HG02885 (cell line): ENCODE data around the gene GNAL.
"Not testable (repeated sequence)": the region's sequence is repeated elsewhere in the genome, so short reads cannot be mapped to it uniquely, and the experiment has no call there.

Experiments used
- ATAC-seq: cut with Tn5 transposase; IDR thresholded peaks from one replicate; pipeline ENCODE4 v1.9.1; 2021; ENCODE audit warnings: mild to moderate bottlenecking; ENCODE audit not compliant: unreplicated experiment, poor library complexity

GNAL gene

DNA sequence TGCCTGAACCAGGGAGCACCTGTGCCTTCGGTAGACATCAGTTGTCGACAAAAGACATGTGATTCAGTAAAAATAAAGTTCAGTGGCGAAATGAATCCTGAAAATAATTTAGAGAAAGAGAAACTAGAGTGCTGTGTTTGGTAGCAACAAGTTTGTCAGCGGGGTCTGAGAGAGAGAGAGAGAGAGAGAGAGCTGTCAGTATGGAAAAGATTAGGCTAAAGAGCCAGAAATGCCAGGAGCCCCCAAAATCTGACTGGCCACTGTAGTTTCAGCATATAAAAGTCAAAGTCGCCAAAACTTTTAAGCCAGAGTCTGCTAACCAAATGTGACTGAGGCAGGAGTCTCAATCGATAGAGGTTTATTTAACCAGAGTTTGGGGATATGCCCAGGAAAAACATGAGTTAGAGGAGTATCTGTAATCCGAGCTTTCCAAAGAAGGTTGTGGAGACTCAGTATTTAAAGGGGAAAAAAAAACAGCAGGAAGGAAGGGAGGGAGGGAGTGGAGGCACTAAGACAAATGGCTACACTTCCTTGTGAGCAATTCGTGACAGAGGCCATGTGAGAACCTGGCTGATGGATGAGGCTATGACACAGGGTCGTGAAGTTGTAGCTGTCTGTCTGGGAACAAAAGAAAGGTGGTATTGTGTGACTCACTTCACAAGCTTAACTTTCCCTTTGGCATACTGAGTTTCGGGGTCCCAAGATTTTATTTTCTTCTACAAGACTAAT, 20.5 kb upstream of the GNAL start:
- no peak for ATAC-seq

DNA sequence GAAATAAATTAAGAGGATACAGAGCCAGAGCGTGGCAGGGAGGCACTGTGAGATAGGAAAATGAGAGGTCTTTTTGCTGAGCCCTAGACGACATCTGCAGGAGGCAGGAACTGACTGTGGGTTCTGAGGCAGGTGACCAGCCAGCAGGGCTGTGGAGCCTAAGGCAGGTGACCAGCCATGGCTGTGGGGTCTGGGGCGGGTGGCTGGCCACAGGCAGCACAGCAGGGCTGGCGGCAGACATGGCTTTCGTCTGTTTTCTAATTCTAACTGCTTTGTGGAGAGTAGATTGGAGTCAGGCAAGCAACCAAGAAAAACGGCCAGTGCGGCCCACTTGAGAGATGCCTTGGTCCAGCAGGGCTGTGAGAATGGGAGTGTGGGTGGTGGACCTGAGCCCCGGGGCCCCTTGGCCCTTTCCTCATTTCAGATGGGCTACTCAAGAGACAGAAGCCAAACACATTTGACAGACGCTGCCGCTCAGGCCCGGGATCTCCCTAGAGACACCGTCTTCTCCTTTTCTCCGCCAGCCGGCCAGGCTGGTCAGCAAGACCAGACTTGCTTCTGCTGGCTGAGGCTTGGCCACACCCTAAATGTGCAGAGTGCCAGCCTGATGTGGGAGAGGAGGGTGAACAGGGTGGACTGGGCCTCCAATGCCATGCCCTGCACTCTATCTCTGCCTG, 19.7 kb upstream of the GNAL start:
- ATAC-seq = no peak

DNA sequence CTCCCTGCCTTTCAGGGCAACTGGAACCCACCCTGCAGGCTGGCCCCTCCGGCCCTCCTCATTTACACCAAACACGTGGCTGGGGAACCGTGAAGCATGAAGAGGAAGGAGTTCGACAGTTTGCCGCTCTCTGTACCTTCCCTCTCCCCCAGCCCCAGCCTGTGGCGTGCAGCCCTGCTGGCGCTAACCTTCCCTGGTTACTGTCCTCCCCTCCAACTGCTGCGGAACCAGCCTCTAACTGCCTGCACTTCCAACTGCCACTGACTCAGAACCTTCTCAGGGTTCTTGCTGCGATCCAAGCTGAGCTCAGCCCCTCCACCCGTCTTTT, 19.2 kb upstream of the GNAL start:
- no peak for ATAC-seq

DNA sequence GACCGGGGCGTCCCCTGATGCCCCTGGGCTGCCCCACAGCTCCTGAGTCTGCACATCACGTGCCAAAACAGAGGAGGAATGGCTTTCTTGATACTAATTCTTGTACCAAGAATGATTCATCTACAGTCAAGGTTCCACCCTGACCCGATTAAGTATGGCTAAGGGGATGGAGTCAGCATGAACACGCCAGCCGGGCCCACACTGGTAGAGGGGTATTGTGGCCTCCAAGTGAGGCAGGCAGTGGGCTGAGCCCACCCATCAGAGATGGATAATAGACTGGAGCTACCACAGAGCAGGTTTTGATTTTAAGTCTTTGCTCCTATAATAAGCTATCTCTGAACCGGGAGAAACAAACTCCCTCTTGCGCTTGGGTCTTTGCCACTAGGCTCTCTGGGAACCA, 17.9 kb upstream of the GNAL start:
- ATAC-seq = no peak

DNA sequence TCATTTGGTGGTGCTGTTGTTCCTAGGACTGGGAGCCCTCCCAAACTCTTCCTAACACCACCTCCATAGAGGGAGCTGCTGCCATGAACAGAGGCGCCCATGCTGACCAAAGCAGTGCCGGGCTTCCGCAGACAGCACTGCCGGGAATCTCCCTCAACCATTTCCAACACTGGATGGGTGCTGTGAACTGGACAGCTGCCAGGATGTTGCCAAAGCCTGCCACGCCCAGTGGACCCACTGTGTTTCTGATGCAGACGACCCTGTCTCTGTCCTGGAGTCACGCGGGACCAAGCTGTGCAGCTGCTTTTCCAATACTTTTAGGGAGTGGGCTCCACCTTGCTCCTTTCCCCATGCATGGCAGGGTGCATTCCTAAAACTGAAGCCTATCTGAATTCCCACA, 16.9 kb upstream of the GNAL start:
- no peak for ATAC-seq

DNA sequence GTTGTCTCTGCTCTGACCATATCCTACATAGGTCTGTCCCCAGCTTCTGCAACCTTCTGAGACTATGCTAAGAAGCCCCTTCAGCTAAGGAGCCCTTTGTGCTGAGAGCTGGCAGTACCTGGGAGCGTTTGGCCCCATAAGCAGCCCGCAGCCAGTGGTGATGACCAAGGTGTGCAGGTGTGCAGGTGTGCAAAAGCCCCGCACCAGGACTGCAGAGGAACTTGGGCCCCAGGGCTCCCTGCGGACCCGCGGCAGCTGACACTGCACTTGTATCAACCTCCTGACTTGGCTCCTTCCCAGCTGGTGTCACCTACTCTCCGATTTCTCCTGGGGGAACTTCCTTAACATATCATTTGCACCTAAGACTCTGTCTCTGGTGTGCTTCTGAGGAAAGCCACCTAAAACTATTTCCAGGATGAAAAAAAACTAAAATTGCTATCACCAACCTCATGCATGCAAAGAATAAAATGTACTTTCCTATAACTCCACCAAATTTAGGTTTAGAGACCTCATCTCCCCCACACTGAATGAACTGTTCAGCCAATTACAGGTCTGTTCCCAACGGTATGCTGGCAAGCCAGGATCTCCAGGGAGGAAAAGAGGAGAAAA, 16.1 kb upstream of the GNAL start:
- ATAC-seq = no peak

DNA sequence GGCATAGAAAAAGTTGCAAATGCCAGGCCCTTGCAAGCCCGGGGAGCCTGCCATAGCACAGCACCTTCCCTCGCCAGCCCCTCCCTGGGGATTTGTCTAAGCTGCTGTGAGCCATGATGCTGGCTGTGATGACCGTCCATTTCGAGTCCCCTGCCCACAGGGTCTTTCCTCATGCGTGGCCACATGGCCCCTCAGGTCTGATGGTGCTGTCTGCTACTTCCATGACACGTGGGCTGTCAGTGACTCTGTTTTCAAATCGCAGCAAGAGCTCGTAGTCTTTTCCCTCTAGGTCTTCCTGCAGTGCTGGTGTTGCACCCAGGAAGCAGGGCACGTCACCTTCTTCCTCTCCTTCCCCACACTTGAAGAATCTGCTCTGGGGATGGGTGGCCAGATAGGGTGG, 15.5 kb upstream of the GNAL start:
- ATAC-seq = no peak

DNA sequence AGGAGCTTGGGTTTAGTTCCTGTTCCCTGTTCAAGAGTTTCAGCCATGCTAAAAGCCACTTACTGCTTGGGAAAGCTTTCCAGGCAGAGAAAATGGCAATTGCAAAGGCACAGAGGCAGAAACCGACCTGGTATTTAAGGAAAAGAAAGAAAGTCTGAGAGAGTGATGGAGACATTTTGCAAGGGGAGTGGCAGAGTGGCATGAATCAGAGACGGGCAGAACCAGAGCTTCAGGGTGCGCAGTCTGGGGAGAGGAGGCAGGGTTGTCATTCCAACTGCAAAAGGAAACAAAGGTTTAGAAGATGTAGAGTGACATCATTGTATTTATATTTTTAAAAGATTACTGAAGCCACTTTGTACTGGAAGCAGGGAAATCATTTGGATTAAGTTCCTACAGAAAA, 14.9 kb upstream of the GNAL start:
- no peak for ATAC-seq

DNA sequence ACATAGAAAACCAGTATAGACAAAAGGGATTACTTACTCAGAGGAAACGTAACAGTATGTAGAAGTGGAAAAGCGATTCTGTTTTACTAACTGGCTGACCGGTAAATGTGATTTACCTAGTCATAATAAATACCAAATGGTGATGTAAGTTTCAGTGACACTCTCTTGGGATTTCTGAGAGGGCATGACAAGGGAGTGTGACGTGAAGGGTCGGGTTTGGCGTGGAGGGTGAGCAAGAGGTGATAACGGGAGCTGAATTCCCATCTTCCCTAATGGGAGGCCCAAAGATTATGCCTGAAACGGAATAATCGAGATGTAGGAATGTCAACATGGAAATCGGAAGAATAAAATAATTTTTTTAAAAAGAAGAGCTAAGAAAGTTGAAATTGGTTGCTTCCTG, 12.7 kb upstream of the GNAL start:
- no peak for ATAC-seq

DNA sequence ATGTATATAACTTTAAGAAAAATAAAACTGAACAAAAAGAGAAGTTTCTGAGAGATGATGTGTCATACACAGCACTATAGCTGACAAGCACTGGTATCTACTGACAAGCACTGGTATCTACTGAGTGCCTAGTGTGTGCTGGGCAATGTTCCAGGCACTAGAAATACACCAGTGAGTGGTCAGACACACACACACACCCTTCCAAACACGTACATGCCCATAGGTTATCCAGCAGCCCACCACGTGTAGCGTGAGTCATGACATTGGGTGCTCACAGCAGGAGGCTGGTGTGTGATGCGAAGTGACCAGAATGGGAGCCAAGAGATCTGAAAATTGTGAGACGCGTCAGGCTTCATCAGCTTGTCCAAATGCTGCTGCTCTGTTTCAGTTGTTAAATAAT, 12.2 kb upstream of the GNAL start:
- no peak for ATAC-seq

DNA sequence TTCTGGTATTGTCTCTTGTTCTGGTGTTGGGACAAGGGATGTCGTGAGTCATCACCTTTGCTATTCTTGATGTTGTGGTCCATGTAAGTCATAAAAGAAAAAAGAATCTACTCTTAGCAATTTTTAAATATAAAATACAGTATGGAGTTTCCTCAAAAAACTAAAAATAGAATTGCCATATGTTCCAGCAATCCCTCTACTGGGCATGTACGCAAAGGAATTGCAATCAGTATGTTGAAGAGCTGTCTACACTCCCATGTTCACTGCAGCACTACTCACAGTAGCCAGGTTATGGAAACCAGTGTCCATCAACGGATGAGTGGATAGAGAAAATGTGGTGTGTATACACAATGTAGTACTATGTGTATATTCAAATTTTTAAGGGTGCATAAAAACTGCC, 10.9 kb upstream of the GNAL start:
- ATAC-seq = no peak

DNA sequence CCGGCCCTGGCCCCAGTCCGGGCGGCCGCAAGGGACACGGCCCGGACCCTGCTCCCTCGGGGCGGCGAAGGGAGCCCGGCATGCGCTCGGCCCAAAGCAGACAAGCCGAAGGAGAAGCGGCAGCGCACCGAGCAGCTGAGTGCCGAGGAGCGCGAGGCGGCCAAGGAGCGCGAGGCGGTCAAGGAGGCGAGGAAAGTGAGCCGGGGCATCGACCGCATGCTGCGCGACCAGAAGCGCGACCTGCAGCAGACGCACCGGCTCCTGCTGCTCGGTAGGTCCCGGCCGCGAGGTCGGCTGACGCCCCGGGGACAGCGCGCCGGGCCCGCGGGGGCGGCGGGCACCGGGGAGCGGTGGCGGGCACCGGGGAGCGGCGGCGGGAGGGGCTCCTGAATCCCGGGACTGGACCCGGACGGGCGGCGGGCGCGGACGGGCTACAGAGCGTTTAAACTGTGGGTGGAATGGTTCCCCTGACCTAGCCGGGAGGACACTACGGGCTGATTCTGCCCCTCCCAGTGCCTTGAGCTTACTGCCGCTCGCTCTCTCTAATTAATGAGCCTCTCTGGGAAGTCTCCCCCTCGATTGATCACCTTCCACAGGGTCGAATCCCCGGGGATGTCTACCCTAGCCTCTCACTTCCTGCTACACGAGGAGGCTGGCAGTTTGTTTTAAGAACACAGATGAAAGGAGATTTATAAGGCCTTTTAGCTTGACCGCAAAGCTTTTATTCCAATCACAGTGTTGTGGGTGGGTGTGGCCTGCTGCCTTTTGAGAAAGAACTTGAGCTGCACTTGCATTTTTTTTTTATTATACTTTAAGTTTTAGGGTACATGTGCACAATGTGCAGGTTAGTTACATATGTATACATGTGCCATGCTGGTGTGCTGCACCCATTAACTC, 853 bp downstream of the GNAL start:
- ATAC-seq = peak; percentile 63

DNA sequence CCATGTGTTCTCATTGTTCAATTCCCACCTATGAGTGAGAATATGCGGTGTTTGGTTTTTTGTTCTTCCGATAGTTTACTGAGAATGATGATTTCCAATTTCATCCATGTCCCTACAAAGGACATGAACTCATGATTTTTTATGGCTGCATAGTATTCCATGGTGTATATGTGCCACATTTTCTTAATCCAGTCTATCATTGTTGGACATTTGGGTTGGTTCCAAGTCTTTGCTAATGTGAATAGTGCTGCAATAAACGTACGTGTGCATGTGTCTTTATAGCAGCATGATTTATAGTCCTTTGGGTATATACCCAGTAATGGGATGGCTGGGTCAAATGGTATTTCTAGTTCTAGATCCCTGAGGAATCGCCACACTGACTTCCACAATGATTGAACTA, 1.6 kb downstream of the GNAL start:
- not testable (repeated sequence) for ATAC-seq

DNA sequence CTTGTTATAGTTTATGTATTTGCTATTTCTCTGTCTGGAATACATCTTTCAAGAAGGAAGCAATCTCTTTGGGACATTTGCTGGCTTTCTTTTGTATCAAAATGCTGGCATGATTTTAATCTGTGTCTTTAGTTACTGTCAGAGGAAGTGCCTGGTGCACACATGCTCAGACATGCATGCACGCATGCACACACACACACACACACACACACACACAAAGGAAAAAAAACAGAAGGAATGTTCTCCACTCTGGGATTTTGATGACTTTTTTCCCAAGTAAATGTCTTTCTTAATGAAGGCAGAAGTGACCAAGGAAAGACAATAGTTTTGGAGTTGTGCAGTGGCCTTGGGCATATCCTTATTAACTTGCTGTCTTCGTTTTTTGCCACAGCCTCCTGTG, 6.7 kb downstream of the GNAL start:
- no peak for ATAC-seq

DNA sequence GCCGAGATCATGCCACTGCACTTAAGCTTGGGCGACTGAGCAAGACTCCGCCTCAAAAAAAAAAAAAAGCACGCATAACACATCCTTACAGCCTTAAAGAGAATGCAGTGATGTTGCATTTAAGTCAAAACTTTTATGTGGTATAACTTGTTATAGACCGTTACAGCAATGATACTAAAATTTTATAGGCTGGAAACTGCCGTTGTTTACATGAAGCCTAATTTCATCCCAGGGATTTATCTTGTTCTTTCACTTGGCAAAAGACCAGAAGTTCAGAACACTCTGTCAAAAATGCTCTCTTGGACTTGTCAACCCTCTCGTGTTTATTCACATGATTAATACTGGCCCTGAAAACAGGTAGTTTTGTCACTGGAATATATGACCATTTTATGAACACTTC, 7.4 kb downstream of the GNAL start:
- no peak for ATAC-seq

DNA sequence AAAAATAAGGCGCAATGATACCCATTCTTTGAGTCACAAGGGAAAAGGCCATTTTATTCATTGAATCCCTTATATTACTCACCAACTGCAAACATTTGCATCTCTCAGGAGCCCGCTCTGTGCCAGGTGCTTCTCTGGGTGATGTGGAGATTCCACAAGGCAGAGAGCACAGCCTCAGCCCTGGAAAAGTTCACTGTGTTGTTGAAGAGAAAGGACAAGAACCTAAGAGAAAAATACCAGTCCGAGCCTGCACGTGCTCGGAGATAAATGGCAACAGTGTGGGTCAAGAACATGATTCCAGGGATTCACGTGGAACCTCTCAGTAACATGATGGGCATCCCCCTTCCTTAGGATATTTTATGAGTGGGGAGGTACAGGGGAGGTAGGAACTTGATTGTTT, 11.8 kb downstream of the GNAL start:
- no peak for ATAC-seq

DNA sequence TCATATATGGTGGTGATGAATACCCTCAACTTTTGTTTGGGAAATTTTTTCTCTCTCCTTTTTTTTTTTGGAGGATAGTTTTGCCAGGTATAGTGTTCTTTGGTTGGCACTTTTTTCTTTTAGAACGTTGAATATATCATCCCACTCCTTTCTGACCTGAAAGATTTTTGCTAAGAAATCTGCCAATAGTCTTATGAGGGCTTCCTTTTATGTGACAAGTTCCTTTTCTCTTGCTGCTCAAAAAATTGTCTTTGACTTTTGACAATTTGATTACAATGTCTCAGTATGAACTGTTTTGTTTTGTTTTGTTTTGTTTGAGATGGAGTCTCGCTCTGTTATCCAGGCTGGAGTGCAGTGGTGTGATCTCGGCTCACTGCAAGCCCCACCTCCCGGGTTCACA, 21.5 kb downstream of the GNAL start:
- ATAC-seq = no peak

DNA sequence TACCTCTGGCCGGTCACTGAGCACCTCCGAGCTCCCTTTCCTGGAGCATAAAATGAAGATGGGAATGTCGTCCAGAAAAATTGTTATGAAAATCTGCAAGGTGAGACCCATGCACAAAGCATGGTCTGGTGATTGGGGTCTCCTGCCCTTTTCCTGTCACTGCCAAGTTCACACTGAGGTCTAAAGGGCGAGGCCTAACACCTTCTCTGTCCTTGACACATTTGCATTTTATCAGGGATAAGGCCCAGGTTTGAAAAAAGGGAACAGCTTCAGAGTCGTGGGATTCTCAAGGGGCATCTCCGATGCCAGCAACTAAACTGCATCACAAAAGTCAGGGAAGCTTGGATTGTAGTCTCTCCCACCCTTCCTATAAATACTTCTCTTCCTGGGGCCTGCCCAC, 24.7 kb downstream of the GNAL start:
- no peak for ATAC-seq

DNA sequence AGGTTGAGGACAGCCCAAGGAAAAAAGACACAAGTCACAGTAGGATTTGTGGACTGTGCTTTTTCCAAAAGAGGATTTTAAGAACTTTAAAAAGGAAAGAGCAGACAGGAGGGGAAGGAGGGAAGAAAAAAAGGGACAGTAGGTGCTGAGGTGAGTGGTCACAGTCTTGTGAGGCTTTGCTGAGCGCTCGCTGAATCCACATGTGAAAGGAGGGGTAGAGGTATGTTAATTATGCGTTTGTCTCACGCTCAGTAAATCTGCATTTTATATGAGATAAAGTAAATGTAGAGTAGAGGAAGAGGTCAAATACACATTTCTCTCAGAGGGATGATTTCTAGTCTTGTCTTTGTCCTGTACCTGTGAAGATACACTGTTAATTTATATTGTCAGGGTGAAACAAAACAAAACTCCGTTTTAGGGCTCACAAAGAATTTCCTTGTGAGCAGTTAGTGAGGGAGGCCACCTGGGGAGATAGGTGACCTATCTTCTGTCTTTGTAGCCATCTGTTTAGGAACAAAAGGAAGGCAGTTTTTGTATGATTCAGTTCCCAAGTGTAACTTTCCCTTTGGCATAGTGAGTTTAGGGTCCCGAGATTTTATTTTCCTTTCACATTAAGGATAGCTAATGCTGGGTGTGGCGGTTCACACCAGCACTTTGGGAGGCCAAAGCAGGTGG, 25.3 kb downstream of the GNAL start:
- no peak for ATAC-seq

DNA sequence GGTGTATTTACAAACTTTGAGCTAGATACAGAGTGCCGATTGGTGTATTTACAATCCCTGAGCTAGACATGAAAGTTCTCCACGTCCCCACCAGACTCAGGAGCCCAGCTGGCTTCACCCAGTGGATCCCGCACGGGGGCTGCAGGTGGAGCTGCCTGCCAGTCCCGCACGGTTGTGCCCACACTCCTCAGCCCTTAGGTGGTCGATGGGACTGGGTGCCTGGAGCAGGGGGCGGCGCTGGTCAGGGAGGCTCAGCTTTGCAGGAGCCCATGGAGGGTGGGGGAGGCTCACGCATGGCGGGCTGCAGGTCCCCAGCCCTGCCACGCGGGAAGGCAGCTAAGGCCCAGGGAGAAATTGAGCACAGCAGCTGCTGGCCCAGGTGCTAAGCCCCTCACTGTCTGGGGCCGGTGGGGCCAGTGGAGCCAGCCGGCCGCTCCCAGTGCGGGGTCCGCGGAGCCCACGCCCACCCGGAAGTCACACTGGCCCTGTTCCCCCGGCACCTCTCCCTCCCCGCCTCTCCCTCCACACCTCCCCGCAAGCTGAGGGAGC, 27.8 kb downstream of the GNAL start:
- not testable (repeated sequence) for ATAC-seq
